Measurements from ENCODE around the gene SCAMP4. TPM values are rescaled to one million over a fixed set of nuclear protein-coding genes. Genes with fewer than 3 reads are reported as not detected.

Gene SCAMP4
- polyA plus RNA-seq, 1 donor from 2014 or later: 12.7 TPM

GRCh38 chr19:1913781-1914577 lies 8.8 kb downstream of the SCAMP4 start:
- no peaks in the 10 kb centered on the region for H3K79me2 ChIP-seq (replicated peaks; ENCODE audit: insufficient read depth, low read length)
- no peaks in the 10 kb centered on the region for H3K9me2 ChIP-seq (ENCODE audit: insufficient read depth, low read length)
- no peak overlapping the region for H2AFZ ChIP-seq (ENCODE audit: low read depth, low read length)
- no peaks in the 10 kb centered on the region for H3K9me3 ChIP-seq (ENCODE audit: low read length)
- H3F3A ChIP-seq (ENCODE audit: insufficient read depth, low read length, poor library complexity, severe bottlenecking): no peaks in the 10 kb centered on the region
- no peak for TF ChIP-seq SMC3 (conservative IDR thresholded peaks at IDR 0.05; ENCODE audit: poor library complexity)
- no peak for TF ChIP-seq REST (IDR thresholded peaks at IDR 0.05; ENCODE audit: borderline replicate concordance)
- no peak overlapping the region for H3K9ac ChIP-seq (ENCODE audit: low read length)
- H3K4me2 ChIP-seq (ENCODE audit: low read length): no peak overlapping the region
- no peaks in the 10 kb centered on the region for H3K36me3 ChIP-seq (ENCODE audit: insufficient read depth, low read length)
- H4K20me1 ChIP-seq (ENCODE audit: insufficient read depth): peaks cover 3% of the 10 kb centered on the region
- no peaks in the 10 kb centered on the region for H3K27me3 ChIP-seq (ENCODE audit: insufficient read depth, low read depth, low read length)
- no peak overlapping the region for H3K4me3 ChIP-seq (ENCODE audit: low read length)
- H3K27ac ChIP-seq (ENCODE audit: low read length): no peak overlapping the region

- no peak overlapping the region for H3K4me2 ChIP-seq (ENCODE audit: low read length)
- no peak for TF ChIP-seq EZH2 (IDR thresholded peaks at IDR 0.05; ENCODE audit: borderline replicate concordance, insufficient read depth, low read length, poor library complexity, severe bottlenecking)
- TF ChIP-seq CTCF (IDR thresholded peaks at IDR 0.05; ENCODE audit: poor library complexity, severe bottlenecking): no peak
- TF ChIP-seq EP300 (conservative IDR thresholded peaks at IDR 0.05; ENCODE audit: poor library complexity, severe bottlenecking): no peak
- TF ChIP-seq RAD21 (conservative IDR thresholded peaks at IDR 0.05): no peak
- TF ChIP-seq MXI1 (conservative IDR thresholded peaks at IDR 0.05; ENCODE audit: poor library complexity, severe bottlenecking): no peak
- no peaks in the 10 kb centered on the region for H3K79me2 ChIP-seq (replicated peaks; ENCODE audit: insufficient read depth, low read length)
- no peak overlapping the region for H3K27ac ChIP-seq (ENCODE audit: low read length)
- H3F3A ChIP-seq (ENCODE audit: insufficient read depth, low read length, poor library complexity, severe bottlenecking): no peaks in the 10 kb centered on the region
- H3K4me3 ChIP-seq (ENCODE audit: low read length): no peak overlapping the region
- H4K20me1 ChIP-seq (ENCODE audit: insufficient read depth): peaks cover 3% of the 10 kb centered on the region
- no peaks in the 10 kb centered on the region for H3K9me3 ChIP-seq (ENCODE audit: low read length)
- H3K27me3 ChIP-seq (ENCODE audit: insufficient read depth, low read depth, low read length): no peaks in the 10 kb centered on the region
- H2AFZ ChIP-seq (ENCODE audit: low read depth, low read length): no peak overlapping the region
- H3K9me2 ChIP-seq (ENCODE audit: insufficient read depth, low read length): no peaks in the 10 kb centered on the region
- H3K36me3 ChIP-seq (ENCODE audit: insufficient read depth, low read length): no peaks in the 10 kb centered on the region
- no peak overlapping the region for H3K9ac ChIP-seq (ENCODE audit: low read length)
Measured at GRCh38 chr19:1914826-1915341, 9.7 kb downstream of the SCAMP4 start.
